Measurements from ENCODE around the gene COG6. TPM values are rescaled to one million over a fixed set of nuclear protein-coding genes. Genes with fewer than 3 reads are reported as not detected.

Gene COG6
- total RNA-seq, 4 donors from 2014 or later, result 15.1 to 24.0 (median 17.0) TPM

DNA sequence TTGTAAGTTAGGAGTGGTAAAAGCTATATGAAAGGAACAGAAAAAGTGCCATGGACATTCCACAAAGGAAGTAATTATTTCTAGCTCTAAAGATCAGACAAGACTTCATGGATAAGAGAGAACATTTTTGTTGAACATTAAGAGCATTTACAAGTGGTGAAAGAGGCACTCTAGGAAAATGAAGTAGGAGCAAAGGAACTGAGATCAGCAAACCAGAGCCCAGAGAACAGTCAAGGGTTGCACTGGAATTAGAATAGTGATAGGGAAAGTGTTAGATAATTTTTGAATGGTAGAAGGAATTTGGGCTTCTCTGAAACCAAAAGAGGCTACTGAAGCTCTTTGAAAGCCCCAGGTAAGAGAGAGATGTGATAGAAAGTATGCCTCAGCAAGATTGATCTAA, 94.1 kb downstream of the COG6 start:
- no peak for DNase-seq (ENCODE audit: low spot score in 2 of 2)
- Histone ChIP-seq H3K27me3 (no peaks in the 10 kb centered on the region), H3K4me3 (no peak overlapping the region), H3K36me3 (peaks cover 0 to 35% (median 0%) of the 10 kb centered on the region in 3 donors), H3K4me1 (no peaks in the 10 kb centered on the region), H3K9me3 (no peaks in the 10 kb centered on the region), H3K27ac (no peak overlapping the region)
- TF ChIP-seq POLR2A (IDR thresholded peaks at IDR 0.05) (no peak), CTCF (IDR thresholded peaks at IDR 0.05) (no peak), EP300 (IDR thresholded peaks at IDR 0.05) (no peak)

DNA sequence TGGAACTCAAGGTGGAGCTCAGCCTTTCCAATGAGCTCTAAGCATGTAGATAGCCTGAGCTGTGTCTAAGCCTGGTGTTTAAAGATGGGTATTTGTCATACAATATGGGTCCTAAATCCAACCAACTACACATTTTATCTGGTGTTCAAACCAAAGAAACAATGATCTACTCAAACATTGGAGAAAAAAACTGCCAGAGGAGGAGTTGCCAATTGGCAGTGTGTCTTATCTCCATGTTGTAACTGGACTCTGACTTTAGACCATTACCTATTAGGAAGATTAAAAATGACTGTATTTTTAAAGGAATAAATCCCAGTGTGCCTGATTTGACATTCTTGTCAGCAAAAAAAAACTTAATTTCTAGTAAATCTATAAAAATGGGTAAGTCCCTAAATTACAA, 96.3 kb downstream of the COG6 start:
- TF ChIP-seq EP300 (IDR thresholded peaks at IDR 0.05), result no peak
- no peak for TF ChIP-seq POLR2A (IDR thresholded peaks at IDR 0.05)
- TF ChIP-seq CTCF (IDR thresholded peaks at IDR 0.05), result no peak
- H3K4me3 ChIP-seq, result no peak overlapping the region
- H3K4me1 ChIP-seq, result no peaks in the 10 kb centered on the region
- no peaks in the 10 kb centered on the region for H3K27me3 ChIP-seq
- H3K9me3 ChIP-seq, result no peaks in the 10 kb centered on the region
- H3K36me3 ChIP-seq, result peaks cover 0 to 44% (median 0%) of the 10 kb centered on the region in 3 donors
- no peak overlapping the region for H3K27ac ChIP-seq
- no peak for DNase-seq (ENCODE audit: low spot score in 2 of 2)

DNA sequence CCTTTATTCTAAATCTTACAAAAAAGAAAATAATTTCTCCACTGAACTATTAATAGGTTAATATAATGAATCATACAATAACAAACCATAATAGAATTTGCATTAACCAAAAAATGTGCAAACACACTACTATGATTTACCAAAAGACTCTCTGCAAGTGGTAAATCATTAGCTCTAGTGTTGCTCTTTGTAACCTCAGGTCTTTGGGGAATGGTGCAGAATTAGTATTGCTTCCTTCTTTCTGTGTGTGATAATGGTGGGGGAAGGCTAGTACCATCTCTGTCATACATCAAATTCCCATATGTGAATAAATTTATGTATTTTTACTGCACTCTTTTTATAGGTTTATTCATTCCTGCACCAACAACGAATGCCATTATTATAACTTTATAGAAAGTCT, 105.1 kb downstream of the COG6 start:
- TF ChIP-seq EP300 (IDR thresholded peaks at IDR 0.05) (no peak), POLR2A (IDR thresholded peaks at IDR 0.05) (no peak), CTCF (IDR thresholded peaks at IDR 0.05) (no peak)
- Histone ChIP-seq H3K27ac (no peak overlapping the region), H3K27me3 (no peaks in the 10 kb centered on the region), H3K4me1 (peaks cover 0 to 4% (median 0%) of the 10 kb centered on the region in 4 donors), H3K36me3 (peaks cover 0 to 3% (median 0%) of the 10 kb centered on the region in 3 donors), H3K4me3 (no peak overlapping the region), H3K9me3 (no peaks in the 10 kb centered on the region)
- DNase-seq (ENCODE audit: low spot score in 2 of 2), result no peak
- WGBS, 2 donors, result 34 to 58% methylated on average over 1 of the region's 1 CpG

GRCh38 chr13:39765801-39766463, 110.5 kb downstream of the COG6 start:
- WGBS, 2 donors, result 22 to 28% methylated on average over 2 of the region's 2 CpGs

More at GRCh38 chr13:39765801-39766463, 110.5 kb downstream of the COG6 start:
- peaks cover 0 to 37% (median 7%) of the 10 kb centered on the region in 4 donors for H3K4me1 ChIP-seq
- no peaks in the 10 kb centered on the region for H3K36me3 ChIP-seq
- H3K9me3 ChIP-seq, result no peaks in the 10 kb centered on the region
- H3K27me3 ChIP-seq, result no peaks in the 10 kb centered on the region
- H3K27ac ChIP-seq, result peak overlapping the region; percentile 21 to 77 (median 56)
- TF ChIP-seq CTCF (IDR thresholded peaks at IDR 0.05), result peak; percentile 18 to 66 (median 45)
- no peak for TF ChIP-seq POLR2A (IDR thresholded peaks at IDR 0.05)
- peak in 1 of 2 donors; percentile 34 for TF ChIP-seq EP300 (IDR thresholded peaks at IDR 0.05)
- H3K4me3 ChIP-seq, result no peak overlapping the region
- peak in 1 of 2 donors; percentile 17 for DNase-seq (ENCODE audit: low spot score in 2 of 2)

Data from tibial nerve (tissue), 4 donors.